Islet precursor cell (in vitro differentiated cells): ENCODE results near the gene HOXC9.

Experiments
- DNase-seq: peaks from one replicate; pipeline ENCODE4 v3.0.0-alpha.2; 2018

The HOXC9 gene

GRCh38 chr12:53989227-53990113 is 10.5 kb upstream of the HOXC9 start:
- no peak for DNase-seq

DNA sequence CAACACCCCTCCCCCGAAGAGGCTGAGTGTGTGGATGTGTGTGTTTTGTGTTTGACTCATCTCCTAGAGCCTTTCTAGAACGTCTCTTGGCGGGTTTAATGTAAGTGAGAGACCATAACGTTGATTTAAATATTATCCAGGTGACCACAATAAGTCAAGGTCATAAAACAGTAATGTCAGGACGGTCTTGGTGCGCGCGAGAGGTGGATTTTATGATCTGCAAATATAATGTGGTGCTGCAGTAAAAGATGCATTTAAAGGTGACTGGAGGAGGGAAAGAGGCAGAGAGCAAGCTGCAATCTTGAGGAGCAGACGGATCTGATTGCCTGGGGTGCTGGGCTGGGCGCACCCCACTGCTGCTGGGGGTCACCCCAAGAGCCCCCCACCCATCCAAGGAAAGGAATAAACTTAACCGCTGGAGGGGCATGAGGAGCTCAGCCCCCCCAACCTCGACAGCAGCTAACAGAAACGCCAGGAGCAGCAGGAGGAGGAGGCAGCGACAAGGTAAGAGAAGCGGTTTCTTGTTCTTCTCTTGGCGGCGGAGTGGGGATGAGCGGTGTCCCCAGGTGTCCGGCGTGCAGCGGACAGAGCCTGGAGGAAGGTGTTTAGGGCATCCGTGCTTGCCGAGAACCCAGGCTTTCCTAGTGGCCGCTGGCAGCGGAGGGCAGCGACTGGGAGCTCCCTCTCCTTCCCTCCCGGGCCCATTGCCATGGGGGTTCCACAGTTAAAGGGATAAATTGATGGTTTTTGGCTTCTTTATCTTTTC is 9.5 kb upstream of the HOXC9 start:
- DNase-seq: no peak

DNA sequence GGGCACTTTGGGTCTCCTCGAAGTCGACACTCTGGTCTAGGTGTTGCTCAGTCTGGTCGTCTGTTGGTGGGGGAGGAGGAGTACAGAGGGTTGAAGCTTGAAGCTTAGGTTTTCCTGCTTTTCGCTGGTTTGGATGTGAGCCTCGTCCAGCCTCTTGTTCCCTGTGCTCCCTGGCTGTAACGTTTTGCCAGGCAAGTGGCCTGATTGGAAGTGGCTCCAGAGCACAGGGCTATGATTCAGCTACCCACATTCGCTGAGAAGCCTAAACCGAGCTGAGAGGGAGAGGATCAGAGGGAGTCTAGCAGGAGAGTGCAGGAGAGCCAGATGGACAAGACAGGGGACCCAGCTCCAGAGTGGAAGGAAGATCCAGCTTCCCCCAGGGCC is 8.9 kb upstream of the HOXC9 start:
- DNase-seq: no peak

- DNase-seq: no peak
Measured at GRCh38 chr12:53992377-53992889, 7.5 kb upstream of the HOXC9 start.

DNA sequence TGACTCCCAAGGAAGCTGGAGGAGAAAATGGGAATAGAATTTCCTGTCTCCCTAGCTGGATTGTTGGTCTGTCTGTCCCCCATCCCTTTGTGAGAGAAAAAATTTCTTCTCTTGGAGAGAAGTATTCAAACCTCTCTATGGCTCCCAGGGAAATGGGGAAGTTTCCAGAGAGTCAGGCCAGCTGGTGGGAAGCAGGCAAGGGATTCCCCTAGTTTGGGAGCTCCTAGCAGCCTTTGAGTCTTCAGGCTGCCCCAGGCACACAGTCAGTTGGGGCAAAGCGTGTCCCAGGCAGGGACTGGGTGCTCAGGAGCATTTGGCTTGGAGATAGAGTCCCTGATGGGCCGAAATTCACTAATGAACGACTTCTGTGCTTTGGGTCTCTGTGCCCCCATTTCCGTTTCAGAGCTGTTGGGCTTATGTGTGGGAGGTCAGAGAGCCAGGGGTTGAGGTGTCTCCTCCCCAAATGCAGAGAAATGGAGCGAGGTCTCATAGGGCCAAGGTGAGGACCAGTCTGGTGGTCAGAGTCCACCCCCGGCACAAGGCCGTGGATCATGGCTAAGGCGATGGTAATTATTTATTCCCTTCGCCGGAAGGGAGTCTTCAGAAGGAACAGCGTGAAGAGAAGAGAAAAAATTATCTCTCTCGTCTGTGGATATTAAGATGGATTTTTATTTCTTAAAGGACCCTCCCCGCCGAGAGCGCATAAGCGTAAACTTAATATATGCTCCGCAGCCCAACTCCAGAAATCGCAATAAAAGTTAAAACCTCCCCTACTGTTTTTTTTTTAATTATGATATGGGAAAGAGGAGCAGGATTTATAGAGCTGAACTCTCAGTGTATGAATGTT is 6.6 kb upstream of the HOXC9 start:
- DNase-seq: no peak

GRCh38 chr12:53994009-53994263 is 6.0 kb upstream of the HOXC9 start:
- no peak for DNase-seq

- DNase-seq: peak; percentile 72
Measured at GRCh38 chr12:53994264-53995001, 5.5 kb upstream of the HOXC9 start.

- DNase-seq: no peak
Measured at GRCh38 chr12:53995002-53995377, 5.0 kb upstream of the HOXC9 start.

GRCh38 chr12:53995378-53996239 is 4.4 kb upstream of the HOXC9 start:
- DNase-seq: peak; percentile 80

GRCh38 chr12:53996240-53997203 is 3.4 kb upstream of the HOXC9 start:
- no peak for DNase-seq

- DNase-seq: peak; percentile 76
Measured at GRCh38 chr12:53997204-53998109, 2.5 kb upstream of the HOXC9 start.

GRCh38 chr12:53998110-53998899 is 1.7 kb upstream of the HOXC9 start:
- DNase-seq: no peak

GRCh38 chr12:53998900-53999236 is 1.1 kb upstream of the HOXC9 start:
- no peak for DNase-seq

DNA sequence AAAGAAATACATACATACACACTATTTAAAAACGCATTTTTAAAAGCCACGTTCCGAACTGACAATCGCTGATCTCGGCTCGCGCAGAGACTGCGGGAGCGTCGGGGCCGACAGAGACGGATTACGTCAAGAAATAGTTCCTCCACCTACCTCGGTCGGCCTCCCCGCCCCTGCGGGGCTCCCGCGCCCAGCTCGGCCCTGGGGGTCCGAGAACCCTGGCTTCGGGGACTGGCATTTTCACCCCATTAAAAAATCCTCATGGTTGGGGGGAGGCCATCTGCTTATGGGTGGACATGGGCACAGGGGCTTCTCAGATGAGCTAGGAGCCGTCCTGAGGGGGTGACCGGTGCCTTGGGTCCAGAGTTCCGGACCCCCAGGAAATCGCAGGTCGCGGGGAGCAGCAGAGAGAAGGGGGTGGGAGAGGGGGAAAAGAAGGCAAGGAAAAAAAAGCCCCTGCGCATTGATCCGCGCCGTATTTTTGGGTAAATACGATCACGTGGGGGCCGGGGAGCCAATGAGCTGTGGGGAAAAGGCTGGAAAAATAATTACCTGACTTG is 324 bp upstream of the HOXC9 start:
- DNase-seq: peak; percentile 78

DNA sequence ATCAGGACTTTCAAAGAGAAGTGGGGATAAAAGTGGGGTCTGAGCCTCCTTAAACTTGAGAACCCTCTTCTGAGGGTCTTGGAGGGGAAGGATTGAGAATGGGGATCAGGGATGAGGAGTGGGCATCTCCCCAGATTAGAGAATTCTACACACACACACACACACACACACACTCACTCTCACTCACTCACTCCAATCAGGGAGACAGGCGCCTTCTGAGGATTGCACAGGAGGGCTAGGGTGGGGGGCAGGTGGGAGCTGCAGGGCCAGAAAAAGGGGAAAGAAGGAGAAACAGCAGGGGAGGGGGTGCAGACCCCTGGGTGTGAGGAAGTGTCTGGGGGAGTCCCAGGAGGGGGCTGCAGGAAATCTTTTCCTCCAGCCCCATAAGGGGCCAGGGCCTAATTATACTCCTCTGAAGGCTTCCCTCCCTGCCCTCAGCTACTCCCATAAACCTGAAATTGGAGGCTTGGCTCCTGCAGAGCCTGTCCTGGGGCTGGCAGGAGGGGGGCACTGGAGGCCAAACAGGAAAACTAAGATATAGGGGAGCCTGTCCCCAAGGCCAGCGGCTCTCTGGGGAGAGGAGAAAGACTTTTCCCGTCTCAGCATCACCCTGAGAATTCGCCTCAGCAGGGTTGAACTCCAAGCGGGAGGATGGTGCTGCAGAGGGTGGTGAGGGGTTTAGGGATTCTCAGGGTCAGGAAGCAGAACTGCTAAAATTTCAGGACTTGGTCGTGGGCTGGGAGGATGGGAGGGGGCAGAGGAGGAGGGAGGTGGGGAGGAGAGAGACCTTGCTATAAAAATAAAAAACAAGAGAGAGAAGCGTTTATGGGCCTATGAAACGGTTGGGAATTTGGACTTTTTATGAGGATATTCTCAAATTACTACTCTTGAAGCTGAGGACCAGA is 1.6 kb downstream of the HOXC9 start:
- no peak for DNase-seq

- DNase-seq: no peak
Measured at GRCh38 chr12:54002278-54002914, 2.4 kb downstream of the HOXC9 start.
